GM21367 (cell line): ENCODE data around the gene NEFH.

Experiments used
- ATAC-seq: cut with Tn5 transposase; IDR thresholded peaks from one replicate; pipeline ENCODE4 v1.9.1; 2021; ENCODE audit not compliant: unreplicated experiment

Gene NEFH

GRCh38 chr22:29539105-29539504 is 59.1 kb downstream of the NEFH start:
- no peak for ATAC-seq
